NCI-H2029 (cell line): ENCODE results near the gene CDK5RAP1.

ENCODE experiments used
- DNase-seq: peaks from one replicate; lab custom pipeline; 2025; lab: John Stamatoyannopoulos, UW

CDK5RAP1 gene

GRCh38 chr20:33333616-33334015, 67.7 kb downstream of the CDK5RAP1 start:
- DNase-seq: no peak

GRCh38 chr20:33332905-33333456, 68.3 kb downstream of the CDK5RAP1 start:
- DNase-seq: no peak

- DNase-seq: no peak
Observed at GRCh38 chr20:33328157-33329137, 72.9 kb downstream of the CDK5RAP1 start.

GRCh38 chr20:33325350-33325749, 76.0 kb downstream of the CDK5RAP1 start:
- no peak for DNase-seq

- no peak for DNase-seq
Observed at GRCh38 chr20:33323236-33323635, 78.1 kb downstream of the CDK5RAP1 start.

GRCh38 chr20:33322456-33322855, 78.9 kb downstream of the CDK5RAP1 start:
- DNase-seq: no peak

GRCh38 chr20:33320006-33320405, 81.3 kb downstream of the CDK5RAP1 start:
- DNase-seq: no peak

GRCh38 chr20:33318096-33318429, 83.3 kb downstream of the CDK5RAP1 start:
- DNase-seq: no peak

GRCh38 chr20:33317424-33318095, 83.8 kb downstream of the CDK5RAP1 start:
- no peak for DNase-seq

- no peak for DNase-seq
Observed at GRCh38 chr20:33316958-33317357, 84.4 kb downstream of the CDK5RAP1 start.

GRCh38 chr20:33316343-33316742, 85.0 kb downstream of the CDK5RAP1 start:
- no peak for DNase-seq

GRCh38 chr20:33313686-33314314, 87.5 kb downstream of the CDK5RAP1 start:
- no peak for DNase-seq

- DNase-seq: no peak
Observed at GRCh38 chr20:33312583-33312982, 88.7 kb downstream of the CDK5RAP1 start.

- no peak for DNase-seq
Observed at GRCh38 chr20:33311996-33312395, 89.3 kb downstream of the CDK5RAP1 start.

GRCh38 chr20:33311011-33311410, 90.3 kb downstream of the CDK5RAP1 start:
- no peak for DNase-seq

- no peak for DNase-seq
Observed at GRCh38 chr20:33310327-33310899, 90.9 kb downstream of the CDK5RAP1 start.

GRCh38 chr20:33309631-33310030, 91.7 kb downstream of the CDK5RAP1 start:
- no peak for DNase-seq
